Right cardiac atrium (tissue), 5 donors: Measurements from ENCODE around the gene PTRH1. TPM values are rescaled to one million over a fixed set of nuclear protein-coding genes. Genes with fewer than 3 reads are reported as not detected.

Source experiments
- ATAC-seq, 2 donors: fragments of 200-7000 bp; cut with Tn5 transposase; one replicate each; pipeline versions ENCODE4 v1.8.0 to v1.9.1; 2020; ENCODE audit warnings: moderate library complexity in 2 of 2, mild to moderate bottlenecking in 1 of 2
- DNase-seq, 3 donors: peaks; one replicate each; pipeline ENCODE4 v3.0.0-alpha.2; 2020
- H3K27ac ChIP-seq: one replicate; pipeline ENCODE4 v1.5.1; 2013; ENCODE audit warnings: mild to moderate bottlenecking, low read length, control low read depth, moderate library complexity
- H3K27me3 ChIP-seq: one replicate; pipeline ENCODE4 v1.6.1; 2013; ENCODE audit not compliant: control insufficient read depth, insufficient read depth
- H3K4me1 ChIP-seq: one replicate; pipeline ENCODE4 v1.6.1; 2013; ENCODE audit warnings: low read length; ENCODE audit not compliant: control insufficient read depth, insufficient read depth
- H3K4me3 ChIP-seq: one replicate; pipeline ENCODE4 v1.5.1; 2013; ENCODE audit warnings: low read length, control low read depth
- H3K9me3 ChIP-seq: one replicate; pipeline ENCODE4 v1.6.1; 2013; ENCODE audit warnings: low read length; ENCODE audit not compliant: control insufficient read depth
- WGBS: extraction: QIAGEN DNeasy Blood & Tissue Kit; methylation state at CpG from one replicate; pipeline ENCODE4 v1.1.7; 2013; 5-methylcytosine and 5-hydroxymethylcytosine counted together
- intact Hi-C, 4 donors: fragments of 100-400 bp; cut with DNase I; formaldehyde crosslinking; loops; one replicate each; pipeline versions ENCODE4 v1.11.0 to v1.14.0; 2022 to 2023
- polyA plus RNA-seq: library from polyadenylated mRNA; stranded (reverse); fragments of 200-250 nt; gene quantifications from one replicate; pipeline ENCODE4 v1.2.3, GENCODE V29; 2013
- total RNA-seq, 4 donors: library from RNA; stranded (reverse); fragmentation: NEBNext Ultra II Directional; extraction: Animal tissue kit (Norgen Biotek cat#: 25700); gene quantifications; one replicate each; pipeline ENCODE4 v1.2.1, GENCODE V29; 2021
- donor health status: healthy with polysubstance abuse.
- donor health status: DM: no; HTN: yes; CAD: no.
- donor health status: DM: no; HTN: no; CAD: no.
- donor health status: DM: no; HTN: yes; CAD: no; lungs with severe emphysema.
- donor health status: DM: yes; HTN: yes; CAD: no.

Gene PTRH1
- total and polyA plus RNA-seq, 5 donors, result 8.7 to 16.3 (median 11.9) TPM

- DNase-seq (no peak), ATAC-seq (no peak)
- Histone ChIP-seq H3K27ac (no peak overlapping the region), H3K9me3 (no peaks in the 10 kb centered on the region), H3K4me1 (no peaks in the 10 kb centered on the region), H3K4me3 (no peak overlapping the region), H3K27me3 (no peaks in the 10 kb centered on the region)
- intact Hi-C loops, result no loop called here
- WGBS, result 88% methylated on average over 9 of the region's 9 CpGs
These were observed 34.6 kb downstream of the PTRH1 start for GRCh38 chr9:127680846-127681245.

GRCh38 chr9:127680226-127680625, 35.2 kb downstream of the PTRH1 start:
- H3K4me3 ChIP-seq, result no peak overlapping the region
- whole genome bisulfite sequencing, result 91% methylated on average over 11 of the region's 11 CpGs
- no peaks in the 10 kb centered on the region for H3K9me3 ChIP-seq
- ATAC-seq (no peak), DNase-seq (no peak)
- no peaks in the 10 kb centered on the region for H3K4me1 ChIP-seq
- intact Hi-C loops, result no loop called here
- no peaks in the 10 kb centered on the region for H3K27me3 ChIP-seq
- no peak overlapping the region for H3K27ac ChIP-seq

GRCh38 chr9:127679506-127679905, 36.0 kb downstream of the PTRH1 start:
- Histone ChIP-seq H3K27ac (no peak overlapping the region), H3K9me3 (no peaks in the 10 kb centered on the region), H3K4me3 (no peak overlapping the region), H3K4me1 (no peaks in the 10 kb centered on the region), H3K27me3 (no peaks in the 10 kb centered on the region)
- ATAC-seq (no peak), DNase-seq (no peak)
- 84% methylated on average over 2 of the region's 2 CpGs for WGBS
- intact Hi-C loops, result no loop called here

GRCh38 chr9:127676638-127677037, 38.8 kb downstream of the PTRH1 start:
- intact Hi-C loops, result no loop called here

GRCh38 chr9:127673234-127673633, 42.2 kb downstream of the PTRH1 start:
- no peaks in the 10 kb centered on the region for H3K9me3 ChIP-seq
- WGBS, result 87% methylated on average over 7 of the region's 7 CpGs
- DNase-seq (no peak), ATAC-seq (no peak)
- no peak overlapping the region for H3K27ac ChIP-seq
- no peak overlapping the region for H3K4me3 ChIP-seq
- H3K4me1 ChIP-seq, result no peaks in the 10 kb centered on the region
- H3K27me3 ChIP-seq, result no peaks in the 10 kb centered on the region
- intact Hi-C loops, result no loop called here

More at GRCh38 chr9:127676638-127677037, 38.8 kb downstream of the PTRH1 start:
- H3K4me1 ChIP-seq, result no peaks in the 10 kb centered on the region
- no peak for DNase-seq
- 83% methylated on average over 12 of the region's 12 CpGs for WGBS
- ATAC-seq, result peak in 1 of 2 donors; percentile 26
- H3K4me3 ChIP-seq, result no peak overlapping the region
- H3K27ac ChIP-seq, result no peak overlapping the region
- H3K27me3 ChIP-seq, result no peaks in the 10 kb centered on the region
- H3K9me3 ChIP-seq, result no peaks in the 10 kb centered on the region

GRCh38 chr9:127667906-127668305, 47.6 kb downstream of the PTRH1 start:
- no peak for DNase-seq
- no peak for ATAC-seq
- no peaks in the 10 kb centered on the region for H3K9me3 ChIP-seq
- WGBS, result 86% methylated on average over 18 of the region's 18 CpGs
- no peaks in the 10 kb centered on the region for H3K4me1 ChIP-seq
- intact Hi-C loops, result no loop called here
- H3K27ac ChIP-seq, result no peak overlapping the region
- H3K27me3 ChIP-seq, result no peaks in the 10 kb centered on the region
- no peak overlapping the region for H3K4me3 ChIP-seq

GRCh38 chr9:127667127-127667844, 48.2 kb downstream of the PTRH1 start:
- WGBS, result 77% methylated on average over 3 of the region's 3 CpGs
- intact Hi-C loops, result no loop called here
- Histone ChIP-seq H3K9me3 (no peaks in the 10 kb centered on the region), H3K27me3 (no peaks in the 10 kb centered on the region), H3K4me1 (no peaks in the 10 kb centered on the region), H3K4me3 (no peak overlapping the region), H3K27ac (no peak overlapping the region)
- DNase-seq (no peak), ATAC-seq (no peak)

GRCh38 chr9:127664678-127665507, 50.6 kb downstream of the PTRH1 start:
- Histone ChIP-seq H3K4me1 (no peaks in the 10 kb centered on the region), H3K27me3 (no peaks in the 10 kb centered on the region), H3K27ac (no peak overlapping the region), H3K4me3 (no peak overlapping the region), H3K9me3 (no peaks in the 10 kb centered on the region)
- DNase-seq (peak in 2 of 3 donors; percentile 48 to 52), ATAC-seq (peak; percentile 66 to 83)
- intact Hi-C loops, result no loop called here
- 62% methylated on average over 10 of the region's 10 CpGs for WGBS

GRCh38 chr9:127664324-127664677, 51.2 kb downstream of the PTRH1 start:
- H3K27ac ChIP-seq, result no peak overlapping the region
- WGBS, result 83% methylated on average over 7 of the region's 7 CpGs
- intact Hi-C loops, result no loop called here
- ATAC-seq (peak; percentile 20 to 51), DNase-seq (no peak)
- no peak overlapping the region for H3K4me3 ChIP-seq
- no peaks in the 10 kb centered on the region for H3K9me3 ChIP-seq
- H3K27me3 ChIP-seq, result no peaks in the 10 kb centered on the region
- H3K4me1 ChIP-seq, result no peaks in the 10 kb centered on the region
